SKM-1 (cell line): Measurements from ENCODE around the gene MADD.

Experiments used
- DNase-seq: peaks from one replicate; lab custom pipeline; 2025; ENCODE audit not compliant: unreplicated experiment; lab: John Stamatoyannopoulos, UW

Gene MADD

DNA sequence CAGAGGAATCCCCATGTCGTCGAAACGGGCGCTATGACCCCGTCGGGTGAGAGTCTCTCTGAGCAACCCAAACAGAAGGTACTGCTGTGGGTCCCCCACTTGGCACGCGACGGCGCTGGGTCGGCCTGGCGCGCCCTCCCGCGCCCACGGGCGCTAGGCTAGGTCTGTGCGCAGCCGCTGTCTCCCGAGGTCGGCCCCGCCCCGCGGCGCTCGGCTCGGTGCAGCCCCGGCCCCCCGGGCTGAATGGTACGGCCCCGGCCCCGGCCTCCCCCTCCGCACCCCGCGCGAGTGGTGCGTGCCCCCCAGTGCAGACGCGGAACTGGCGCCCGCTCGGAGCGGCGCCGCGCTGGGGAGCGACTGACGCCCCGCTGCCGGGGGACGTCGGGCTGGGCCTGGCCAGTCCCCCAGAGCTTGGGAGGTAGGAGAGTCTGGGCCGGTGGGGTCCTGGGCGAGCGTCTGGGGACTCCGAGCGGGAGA lies at the start of gene MADD:
MADD (plus strand) TSS at position 305 of the 477 bp plus-strand sequence.
- DNase-seq, result peak; percentile 56

DNA sequence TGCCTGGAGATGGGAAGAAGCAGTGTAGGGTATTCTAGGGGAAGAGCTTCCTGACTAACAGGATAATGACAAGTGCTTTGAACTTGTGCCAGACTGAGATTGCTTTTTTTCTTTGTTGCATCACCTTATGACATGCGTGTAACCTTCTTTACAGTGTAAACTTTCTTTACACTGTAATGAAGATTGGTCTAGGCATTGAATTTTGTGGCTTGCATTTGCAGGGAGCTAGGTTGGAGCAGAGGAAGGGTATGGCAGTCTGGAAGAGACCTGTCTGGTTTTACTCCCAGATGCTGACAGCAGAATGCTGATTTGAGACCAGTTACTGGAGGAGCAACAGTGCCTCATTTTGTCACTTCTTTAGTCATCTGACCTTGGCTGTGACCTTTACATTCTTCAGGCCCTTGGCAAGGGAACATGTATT lies 49.5 kb upstream of the MADD start:
- no peak for DNase-seq

DNA sequence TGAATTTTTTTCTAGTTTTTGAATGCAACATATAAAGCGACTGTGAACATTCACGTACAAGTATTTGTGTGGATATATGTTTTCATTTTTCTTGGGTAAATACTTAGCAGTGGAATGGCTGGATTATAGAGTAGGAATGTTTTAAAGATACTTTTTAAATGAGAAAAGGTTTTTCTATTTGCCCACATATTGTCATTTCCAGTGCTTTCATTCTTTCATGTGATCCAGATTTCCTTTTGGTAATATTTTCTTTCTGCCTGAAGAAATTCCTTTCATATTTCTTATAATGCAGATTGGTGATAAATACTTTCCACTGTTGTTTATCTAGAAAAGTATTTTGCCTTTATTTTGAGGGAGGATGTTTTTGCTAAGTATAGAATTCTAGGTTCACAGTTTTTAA lies 47.2 kb upstream of the MADD start:
- no peak for DNase-seq

DNA sequence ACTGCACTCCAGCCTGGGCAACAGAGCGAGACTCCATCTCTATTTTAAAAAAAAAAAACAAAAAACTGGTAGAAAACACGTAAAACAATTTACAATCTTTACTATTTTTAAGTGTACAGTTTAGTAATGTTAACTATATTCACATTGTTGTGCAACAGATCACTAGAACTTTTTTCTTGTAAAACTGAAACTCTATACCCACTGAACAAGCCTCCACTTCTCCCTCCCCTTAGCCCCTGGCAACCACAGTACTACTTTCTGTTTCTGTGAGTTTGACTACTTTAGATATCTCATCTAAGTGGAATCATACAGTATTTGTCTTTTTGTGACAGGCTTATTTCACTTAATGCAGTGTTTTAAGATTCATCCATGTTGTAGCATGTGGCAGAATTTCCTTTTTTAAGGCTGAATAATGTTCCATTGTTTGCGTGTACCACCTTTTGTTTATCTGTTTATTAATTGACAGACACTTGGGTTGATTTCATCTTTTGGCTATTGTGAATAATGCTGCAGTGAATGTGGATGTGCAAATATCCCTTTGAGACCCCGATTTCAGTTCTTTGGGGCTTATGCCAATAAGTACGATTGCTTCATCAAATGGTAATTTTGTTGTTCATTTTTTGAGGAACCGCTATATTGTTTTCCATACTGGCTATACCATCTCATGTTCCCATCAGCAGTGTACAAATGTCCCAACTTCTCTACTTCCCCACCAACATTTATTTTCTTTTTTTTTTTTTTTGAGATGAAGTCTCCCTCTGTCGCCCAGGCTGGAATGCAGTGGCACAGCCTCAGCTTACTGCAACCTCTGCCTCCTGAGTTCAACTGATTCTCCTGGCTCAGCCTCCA lies 44.2 kb upstream of the MADD start:
- DNase-seq, result no peak

DNA sequence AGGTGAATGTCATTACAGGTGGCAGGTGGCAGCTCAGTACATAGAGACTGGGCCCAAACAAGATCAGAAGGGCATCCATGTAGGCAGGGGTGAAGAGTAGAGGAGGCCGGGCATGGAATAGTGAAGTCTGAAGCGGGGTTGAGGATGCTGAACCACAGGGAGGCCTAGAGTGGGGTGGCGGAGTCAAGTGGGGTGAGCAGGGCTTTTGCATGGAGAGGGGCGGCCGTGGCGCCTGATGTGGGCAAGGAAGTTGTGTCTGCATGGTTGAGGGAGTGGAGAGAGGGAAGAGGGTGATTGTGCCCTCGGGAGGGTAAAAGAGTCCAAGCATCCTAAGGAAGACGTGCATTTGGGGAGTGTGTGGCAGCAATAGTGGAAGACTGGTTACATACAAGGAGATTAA lies 40.8 kb upstream of the MADD start:
- DNase-seq, result no peak

DNA sequence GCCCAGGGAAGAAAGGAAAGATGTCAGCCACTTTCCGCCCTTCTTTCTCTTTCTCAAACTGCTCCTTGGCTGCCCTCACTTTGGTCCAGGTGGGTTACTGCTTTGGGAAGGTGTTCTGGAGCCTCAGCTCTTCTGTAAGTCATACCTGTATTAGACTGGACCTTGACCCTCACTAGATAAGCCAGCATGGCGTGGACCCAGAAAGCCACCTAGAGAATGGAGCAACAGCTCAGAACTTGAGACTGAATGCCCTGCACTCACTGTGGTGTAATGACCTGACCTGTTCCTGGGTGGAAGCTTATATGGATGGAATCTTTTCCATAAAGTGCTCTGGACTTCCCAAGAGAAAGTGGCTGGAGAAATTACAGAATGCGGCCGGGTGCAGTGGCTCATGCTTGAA lies 36.9 kb upstream of the MADD start:
- DNase-seq, result no peak

DNA sequence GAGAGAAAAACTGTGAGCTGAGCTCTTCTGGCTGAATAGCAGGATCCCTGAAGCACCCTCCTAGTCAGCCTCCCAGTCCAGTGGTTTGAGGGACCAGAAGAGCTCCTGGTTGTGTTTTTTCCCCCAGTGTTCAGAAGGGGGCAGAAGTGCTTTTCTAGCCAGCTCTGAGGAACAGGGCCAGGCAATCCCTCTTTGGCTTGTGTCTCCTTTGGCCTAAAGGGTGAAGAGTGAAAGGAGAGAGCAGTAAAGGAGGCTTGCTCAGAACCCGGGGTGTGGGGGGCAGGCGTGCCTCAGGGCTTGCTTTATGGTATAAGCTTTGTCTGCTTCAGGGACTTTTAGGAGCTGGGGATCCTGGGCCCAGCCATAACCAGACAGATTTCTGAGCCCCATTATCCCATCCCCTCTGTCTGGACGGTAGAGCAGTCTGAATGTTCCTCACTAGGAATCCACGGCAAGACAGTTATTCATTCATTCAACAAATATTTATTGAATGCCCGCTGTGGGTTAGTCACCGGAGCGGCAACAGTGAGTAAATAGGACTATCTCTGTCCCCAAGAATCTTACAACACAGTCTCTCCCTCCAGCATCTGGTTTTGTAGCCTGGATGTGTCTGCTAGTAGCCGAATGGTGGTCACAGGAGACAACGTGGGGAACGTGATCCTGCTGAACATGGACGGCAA lies 35.8 kb upstream of the MADD start:
- DNase-seq, result no peak

DNA sequence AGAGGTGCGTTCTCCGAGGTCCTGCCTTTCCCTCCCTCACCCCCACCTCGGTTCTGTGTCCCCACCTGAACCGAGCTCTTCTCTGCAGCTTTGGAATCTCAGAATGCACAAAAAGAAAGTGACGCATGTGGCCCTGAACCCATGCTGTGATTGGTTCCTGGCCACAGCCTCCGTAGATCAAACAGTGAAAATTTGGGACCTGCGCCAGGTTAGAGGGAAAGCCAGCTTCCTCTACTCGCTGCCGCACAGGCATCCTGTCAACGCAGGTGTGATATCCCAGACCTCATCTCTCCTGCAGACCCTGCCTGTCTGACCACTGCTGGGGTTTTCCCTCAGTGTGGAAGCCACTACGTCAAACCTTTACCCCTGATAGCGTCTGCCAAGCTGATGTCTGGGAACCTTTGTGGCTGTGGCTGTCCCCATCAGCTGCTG lies 35.2 kb upstream of the MADD start:
- DNase-seq, result no peak

- DNase-seq, result no peak
Observed at GRCh38 chr11:47235163-47235562, 34.8 kb upstream of the MADD start.

DNA sequence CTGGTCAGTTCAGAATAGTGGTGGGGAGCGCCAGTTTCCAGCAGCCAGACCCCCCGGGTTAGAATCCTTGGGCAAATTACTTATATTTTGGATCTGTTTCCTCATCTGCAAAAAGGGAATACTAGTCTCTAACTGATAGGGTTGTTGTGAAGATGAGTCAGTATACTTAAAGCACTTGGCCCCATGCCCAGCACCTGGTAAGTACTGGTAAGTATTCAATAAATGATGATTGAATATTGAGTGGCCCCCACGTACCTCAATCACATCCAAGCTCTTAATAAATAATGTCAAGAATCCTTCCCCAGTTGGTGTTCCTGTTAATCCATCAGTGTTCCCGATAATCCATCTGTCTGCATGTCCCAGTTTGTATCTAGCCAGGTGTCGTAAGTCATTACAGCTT lies 33.5 kb upstream of the MADD start:
- no peak for DNase-seq

DNA sequence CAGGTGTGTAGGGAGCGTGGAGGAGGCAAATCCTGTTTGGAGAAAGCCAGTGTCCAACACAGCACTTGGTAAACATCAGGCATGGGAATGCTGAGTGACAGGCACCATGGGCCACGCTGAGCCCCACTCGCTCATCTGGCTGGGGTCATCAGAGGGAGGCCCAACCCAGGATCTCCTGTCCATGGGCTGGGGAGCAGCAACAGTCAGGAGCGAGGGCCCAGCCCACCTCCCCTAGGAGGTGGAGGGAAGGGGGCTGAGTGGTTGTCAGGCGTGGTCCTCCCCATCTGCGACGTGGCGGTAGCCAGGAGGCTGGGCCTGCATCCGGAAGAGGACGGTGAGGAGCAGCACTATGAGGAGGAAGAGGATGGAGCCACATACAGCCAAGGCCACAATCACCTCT lies 30.1 kb upstream of the MADD start:
- DNase-seq, result no peak

- DNase-seq, result no peak
Observed at GRCh38 chr11:47241841-47242301, 28.1 kb upstream of the MADD start.

GRCh38 chr11:47242596-47243192 lies 27.2 kb upstream of the MADD start:
- no peak for DNase-seq

GRCh38 chr11:47243454-47243853 lies 26.5 kb upstream of the MADD start:
- DNase-seq, result no peak

DNA sequence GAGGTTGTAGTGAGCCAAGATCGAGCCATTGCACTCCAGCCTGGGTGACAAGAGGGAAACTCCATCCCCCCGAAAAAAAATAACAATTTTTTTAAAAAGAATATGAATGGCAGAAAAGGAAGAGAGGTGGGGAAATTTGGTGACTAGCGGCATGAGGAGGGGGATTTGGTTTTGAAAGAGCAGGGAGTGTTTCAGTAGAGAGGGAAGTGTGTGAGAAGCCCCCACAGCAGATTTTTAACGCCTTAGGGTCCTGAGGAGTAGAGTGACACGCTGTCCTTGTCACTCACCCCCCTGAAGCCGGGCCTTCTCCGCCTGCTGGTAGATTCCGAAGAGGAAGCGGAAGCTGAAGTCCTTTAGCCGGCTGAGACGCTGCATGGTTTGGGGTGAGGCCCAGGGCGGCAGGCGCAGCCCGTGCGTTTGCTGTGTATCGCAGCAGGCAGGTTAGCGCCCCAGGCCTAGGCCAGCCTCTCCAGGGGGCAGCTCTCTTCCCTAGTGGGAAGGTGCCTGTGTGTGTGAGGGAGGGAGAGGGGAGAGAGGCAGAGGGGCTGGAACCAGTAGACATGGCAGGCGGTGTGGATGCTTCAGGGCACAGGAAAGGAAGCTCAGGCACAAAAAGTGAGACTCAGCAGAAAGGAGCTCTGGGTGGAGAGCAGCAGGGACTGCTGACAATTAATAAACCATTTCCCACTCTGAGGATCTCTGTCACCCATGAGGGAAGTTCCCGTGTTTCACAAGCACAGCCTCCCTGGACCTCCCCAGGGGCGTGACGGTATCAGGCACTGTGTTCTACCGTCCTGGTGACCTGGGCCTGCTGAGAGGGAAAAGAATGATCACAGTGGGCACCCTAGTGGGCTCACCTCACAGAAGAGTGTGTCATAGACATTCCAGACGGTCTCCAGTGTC lies 25.2 kb upstream of the MADD start:
- no peak for DNase-seq

DNA sequence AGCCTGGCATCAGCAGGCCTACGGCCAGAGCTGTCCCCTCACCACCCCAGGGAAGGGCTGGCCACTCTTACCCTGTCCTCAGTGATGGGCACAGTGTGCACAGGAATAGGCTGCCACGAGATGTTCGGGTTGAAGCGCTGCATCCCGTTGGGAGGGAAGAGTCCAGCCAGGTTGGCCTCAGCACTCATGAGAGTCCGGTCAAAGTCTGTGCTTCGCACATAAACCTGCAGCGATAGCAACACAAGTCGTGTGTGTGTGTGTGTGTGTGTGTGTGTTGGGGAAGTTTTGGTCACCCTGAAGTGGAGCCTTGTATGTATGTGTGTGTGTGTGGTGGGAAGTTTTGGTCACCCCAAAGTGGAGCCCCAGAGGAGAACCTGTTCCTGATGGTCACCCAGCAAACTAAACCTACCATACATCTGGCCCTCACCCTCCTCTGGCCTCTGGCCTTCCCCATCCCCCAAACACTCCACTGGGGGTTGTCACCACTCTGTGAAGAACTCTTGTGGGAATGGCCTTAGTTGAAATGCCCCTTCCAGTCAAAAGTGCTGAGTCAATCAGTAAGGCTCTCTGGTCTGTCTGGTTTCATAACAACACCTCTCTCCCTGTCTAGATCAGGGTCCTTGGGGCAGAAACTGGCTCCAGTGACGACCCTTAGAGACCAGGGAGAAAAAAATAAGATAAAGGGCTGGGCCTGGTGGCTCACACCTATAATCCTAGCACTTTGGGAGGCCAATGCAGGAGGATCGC lies 24.1 kb upstream of the MADD start:
- DNase-seq, result no peak

GRCh38 chr11:47247502-47247901 lies 22.4 kb upstream of the MADD start:
- no peak for DNase-seq

- DNase-seq, result no peak
Observed at GRCh38 chr11:47248304-47248663, 21.6 kb upstream of the MADD start.

- DNase-seq, result peak; percentile 68
Observed at GRCh38 chr11:47248664-47249377, 21.1 kb upstream of the MADD start, which contains the start of gene ACP2. TSS of gene ACP2 (minus strand) at chr11:47248814. CDS start at chr11:47248789, 25 bp downstream.

DNA sequence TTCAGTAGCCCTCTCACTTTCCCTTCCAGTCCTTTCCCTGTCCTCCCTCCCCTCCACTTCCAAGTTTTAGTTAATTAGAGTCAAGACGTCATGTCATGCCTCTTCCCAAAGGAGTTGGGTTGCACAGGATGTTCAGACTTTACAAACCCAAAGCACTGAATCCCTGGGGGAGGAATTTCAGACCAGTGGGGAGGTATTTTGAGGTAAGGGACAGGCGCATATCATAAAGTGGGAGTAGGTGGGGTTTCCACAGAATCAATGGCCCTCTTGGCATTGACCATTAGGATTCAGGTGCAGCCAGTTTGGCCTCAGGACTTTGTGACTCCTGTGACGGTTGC lies 20.6 kb upstream of the MADD start:
- DNase-seq, result no peak
